Spleen (tissue), 7 donors: ENCODE results near the gene SPATA1.
"Not testable (repeated sequence)": the region's sequence is repeated elsewhere in the genome, so short reads cannot be mapped to it uniquely, and the experiment has no call there.

Experiments used
- POLR2A ChIP-seq, 3 donors: fragments of 450-650 bp; IDR thresholded peaks; one replicate each; pipeline ENCODE4 v1.5.1; 2017; ENCODE audit warnings: antibody characterized with exemption in 3 of 3, mild to moderate bottlenecking in 1 of 3
- TF ChIP-seq, protein P1 (sequence below), 11 experiments: fragments of 200-600 bp in 7 of 11; fragments of 450-650 bp in 4 of 11; sonication (generic) in 4 of 11; IDR thresholded peaks in 8 of 11; conservative IDR thresholded peaks in 3 of 11; 1 replicate in 7 of 11; 2 replicates in 4 of 11; pipeline versions ENCODE4 v1.4.0 to v1.8.0; 2016 to 2021; ENCODE audit warnings: antibody characterized with exemption in 11 of 11, inconsistent platforms in 4 of 11, mild to moderate bottlenecking in 1 of 11
- donor health status: DM: no; HTN: no; CAD: no; lungs with moderate emphysema.
- donor health status: DM: no; HTN: no; CAD: no.
- donor health status: DM: no; HTN: no; CAD: no.

GRCh38 chr1:84507887-84508286 lies 1.7 kb downstream of the SPATA1 start:
- TF ChIP-seq, protein P1, sequence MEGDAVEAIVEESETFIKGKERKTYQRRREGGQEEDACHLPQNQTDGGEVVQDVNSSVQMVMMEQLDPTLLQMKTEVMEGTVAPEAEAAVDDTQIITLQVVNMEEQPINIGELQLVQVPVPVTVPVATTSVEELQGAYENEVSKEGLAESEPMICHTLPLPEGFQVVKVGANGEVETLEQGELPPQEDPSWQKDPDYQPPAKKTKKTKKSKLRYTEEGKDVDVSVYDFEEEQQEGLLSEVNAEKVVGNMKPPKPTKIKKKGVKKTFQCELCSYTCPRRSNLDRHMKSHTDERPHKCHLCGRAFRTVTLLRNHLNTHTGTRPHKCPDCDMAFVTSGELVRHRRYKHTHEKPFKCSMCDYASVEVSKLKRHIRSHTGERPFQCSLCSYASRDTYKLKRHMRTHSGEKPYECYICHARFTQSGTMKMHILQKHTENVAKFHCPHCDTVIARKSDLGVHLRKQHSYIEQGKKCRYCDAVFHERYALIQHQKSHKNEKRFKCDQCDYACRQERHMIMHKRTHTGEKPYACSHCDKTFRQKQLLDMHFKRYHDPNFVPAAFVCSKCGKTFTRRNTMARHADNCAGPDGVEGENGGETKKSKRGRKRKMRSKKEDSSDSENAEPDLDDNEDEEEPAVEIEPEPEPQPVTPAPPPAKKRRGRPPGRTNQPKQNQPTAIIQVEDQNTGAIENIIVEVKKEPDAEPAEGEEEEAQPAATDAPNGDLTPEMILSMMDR (IDR thresholded peaks at IDR 0.05 in 8 of 11, conservative IDR thresholded peaks at IDR 0.05 in 3 of 11): not testable (repeated sequence)
- TF ChIP-seq POLR2A (IDR thresholded peaks at IDR 0.05): not testable (repeated sequence)
